ENCODE results near the gene PTPRZ1. TPM values are rescaled to one million over a fixed set of nuclear protein-coding genes. Genes with fewer than 3 reads are reported as not detected.

PTPRZ1 gene
- total RNA-seq, 1 experiment from 2014 or later, result 105 TPM

DNA sequence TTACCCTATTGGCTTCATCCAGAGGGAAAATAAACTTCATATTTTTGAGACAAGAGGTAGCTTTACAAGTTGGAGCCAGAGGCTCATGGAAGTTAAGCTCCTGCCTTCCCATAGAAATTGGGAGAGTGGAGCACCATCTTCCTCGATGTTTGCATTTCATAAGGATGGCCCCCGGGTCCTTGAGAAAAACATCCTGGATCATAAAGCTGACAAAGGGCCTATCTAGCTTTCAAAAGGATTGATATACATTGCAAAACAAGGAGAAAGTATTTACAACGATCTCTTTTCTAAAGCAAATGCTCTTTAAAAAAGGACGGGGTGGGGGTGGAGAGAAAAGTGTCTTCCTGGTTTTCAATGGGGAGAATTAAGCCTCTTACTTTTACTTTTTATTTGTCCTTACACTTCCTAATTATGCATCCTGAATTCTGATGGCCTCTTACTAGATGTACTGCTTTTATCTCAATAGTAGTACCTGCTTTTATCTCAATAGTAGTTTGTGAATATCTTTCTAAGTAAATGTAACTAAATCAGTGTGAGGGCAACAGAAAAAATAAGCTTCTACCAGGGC lies 65.6 kb downstream of the PTPRZ1 start:
- DNase-seq (ENCODE audit: low spot score), result peak; percentile 33
- ATAC-seq, result peak; percentile 75
- Mint-ChIP-seq H3K27me3 (ENCODE audit: low read depth) (no peaks in the 10 kb centered on the region), H3K36me3 (peaks cover 15% of the 10 kb centered on the region), H3K4me1 (peaks cover 88% of the 10 kb centered on the region), H3K27ac (peak overlapping the region; percentile 99), H3K4me3 (peak overlapping the region; percentile 30), H3K9me3 (no peaks in the 10 kb centered on the region)
- no peak for TF ChIP-seq ZNF317 (CRISPR knock-in tag; IDR thresholded peaks at IDR 0.05; ENCODE audit: borderline replicate concordance, low read depth)
- TF ChIP-seq NR3C1 (CRISPR knock-in tag; conservative IDR thresholded peaks at IDR 0.05; ENCODE audit: low read depth), result no peak
- peak; percentile 65; the same call in 1 of the 2 replicates for TF ChIP-seq TEAD1 (CRISPR knock-in tag; IDR thresholded peaks at IDR 0.05)
- 0 out of 2 replicates have a peak, but pooled peaks have one; percentile 18 for TF ChIP-seq ZNF425 (CRISPR knock-in tag; conservative IDR thresholded peaks at IDR 0.05)
- TF ChIP-seq HMGA2 (CRISPR knock-in tag; IDR thresholded peaks at IDR 0.05), result no peak
- TF ChIP-seq ZNF263 (CRISPR knock-in tag; IDR thresholded peaks at IDR 0.05; ENCODE audit: low read depth), result peak; percentile 47; the same call in 1 of the 2 replicates
- TF ChIP-seq, protein P1, sequence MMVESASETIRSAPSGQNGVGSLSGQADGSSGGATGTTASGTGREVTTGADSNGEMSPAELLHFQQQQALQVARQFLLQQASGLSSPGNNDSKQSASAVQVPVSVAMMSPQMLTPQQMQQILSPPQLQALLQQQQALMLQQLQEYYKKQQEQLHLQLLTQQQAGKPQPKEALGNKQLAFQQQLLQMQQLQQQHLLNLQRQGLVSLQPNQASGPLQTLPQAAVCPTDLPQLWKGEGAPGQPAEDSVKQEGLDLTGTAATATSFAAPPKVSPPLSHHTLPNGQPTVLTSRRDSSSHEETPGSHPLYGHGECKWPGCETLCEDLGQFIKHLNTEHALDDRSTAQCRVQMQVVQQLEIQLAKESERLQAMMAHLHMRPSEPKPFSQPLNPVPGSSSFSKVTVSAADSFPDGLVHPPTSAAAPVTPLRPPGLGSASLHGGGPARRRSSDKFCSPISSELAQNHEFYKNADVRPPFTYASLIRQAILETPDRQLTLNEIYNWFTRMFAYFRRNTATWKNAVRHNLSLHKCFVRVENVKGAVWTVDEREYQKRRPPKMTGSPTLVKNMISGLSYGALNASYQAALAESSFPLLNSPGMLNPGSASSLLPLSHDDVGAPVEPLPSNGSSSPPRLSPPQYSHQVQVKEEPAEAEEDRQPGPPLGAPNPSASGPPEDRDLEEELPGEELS (CRISPR knock-in tag; IDR thresholded peaks at IDR 0.05), result peak; percentile 61; the same call in 1 of the 2 replicates
- no peak for TF ChIP-seq RELA (CRISPR knock-in tag; IDR thresholded peaks at IDR 0.05; ENCODE audit: borderline replicate concordance)
- no peak for TF ChIP-seq ETV6 (CRISPR knock-in tag; IDR thresholded peaks at IDR 0.05)
- no peak for TF ChIP-seq ZBTB43 (CRISPR knock-in tag; IDR thresholded peaks at IDR 0.05)
- no peak for TF ChIP-seq NR2C2 (CRISPR knock-in tag; IDR thresholded peaks at IDR 0.05)
- TF ChIP-seq AR (CRISPR knock-in tag; IDR thresholded peaks at IDR 0.05), result no peak
- peak; percentile 32; the same call in 1 of the 2 replicates for TF ChIP-seq SP1 (CRISPR knock-in tag; conservative IDR thresholded peaks at IDR 0.05)
- peak; percentile 92; the same call in 1 of the 2 replicates for TF ChIP-seq ZMAT4 (CRISPR knock-in tag; IDR thresholded peaks at IDR 0.05)
- ChIA-PET CTCF (interaction anchor here (0.7 to 1.7 kb wide), 5 partner anchors 9 to 56 kb away, joined by 3 to 12 read pairs (median 3); no protein-coding TSS in a partner anchor), POLR2A (interaction anchor here (0.7 to 1.1 kb wide), 4 partner anchors 11 to 74 kb away, joined by 3 to 10 read pairs (median 6); no protein-coding TSS in a partner anchor)

- no peaks in the 10 kb centered on the region for H3K9me3 Mint-ChIP-seq
- TF ChIP-seq RELA (CRISPR knock-in tag; IDR thresholded peaks at IDR 0.05; ENCODE audit: borderline replicate concordance) (no peak), GRHL2 (CRISPR knock-in tag; IDR thresholded peaks at IDR 0.05; ENCODE audit: insufficient replicate concordance, severe bottlenecking) (no peak), TEAD4 (CRISPR knock-in tag; IDR thresholded peaks at IDR 0.05) (no peak), ZNF232 (CRISPR knock-in tag; IDR thresholded peaks at IDR 0.05) (no peak), OVOL2 (CRISPR knock-in tag; IDR thresholded peaks at IDR 0.05; ENCODE audit: borderline replicate concordance) (no peak), FOXJ3 (CRISPR knock-in tag; IDR thresholded peaks at IDR 0.05; ENCODE audit: borderline replicate concordance) (no peak), TEAD1 (CRISPR knock-in tag; IDR thresholded peaks at IDR 0.05) (no peak), E2F1 (CRISPR knock-in tag; IDR thresholded peaks at IDR 0.05) (no peak)
- TF ChIP-seq, protein P1 (CRISPR knock-in tag; IDR thresholded peaks at IDR 0.05), result no peak
Observed at GRCh38 chr7:121940918-121941317, 68.0 kb downstream of the PTPRZ1 start.

More at GRCh38 chr7:121940918-121941317, 68.0 kb downstream of the PTPRZ1 start:
- H3K27ac Mint-ChIP-seq, result peak overlapping the region; percentile 98
- H3K36me3 Mint-ChIP-seq, result peaks cover 7% of the 10 kb centered on the region; the same call in 1 of the 2 replicates
- ATAC-seq, result no peak
- ChIA-PET POLR2A (interaction anchor here (1.1 kb wide), 1 partner anchor 11 kb away, joined by 3 read pairs; no protein-coding TSS in a partner anchor), CTCF (interaction anchor here (1.5 kb wide), 1 partner anchor 53 kb away, joined by 6 read pairs; no protein-coding TSS in a partner anchor)
- H3K4me3 Mint-ChIP-seq, result no peak overlapping the region
- H3K4me1 Mint-ChIP-seq, result peaks cover 83% of the 10 kb centered on the region
- no peaks in the 10 kb centered on the region for H3K27me3 Mint-ChIP-seq (ENCODE audit: low read depth)
- DNase-seq (ENCODE audit: low spot score), result no peak

All from WTC11 (cell line).